ENCODE measurements around the gene SLC7A6OS.

The SLC7A6OS gene

DNA sequence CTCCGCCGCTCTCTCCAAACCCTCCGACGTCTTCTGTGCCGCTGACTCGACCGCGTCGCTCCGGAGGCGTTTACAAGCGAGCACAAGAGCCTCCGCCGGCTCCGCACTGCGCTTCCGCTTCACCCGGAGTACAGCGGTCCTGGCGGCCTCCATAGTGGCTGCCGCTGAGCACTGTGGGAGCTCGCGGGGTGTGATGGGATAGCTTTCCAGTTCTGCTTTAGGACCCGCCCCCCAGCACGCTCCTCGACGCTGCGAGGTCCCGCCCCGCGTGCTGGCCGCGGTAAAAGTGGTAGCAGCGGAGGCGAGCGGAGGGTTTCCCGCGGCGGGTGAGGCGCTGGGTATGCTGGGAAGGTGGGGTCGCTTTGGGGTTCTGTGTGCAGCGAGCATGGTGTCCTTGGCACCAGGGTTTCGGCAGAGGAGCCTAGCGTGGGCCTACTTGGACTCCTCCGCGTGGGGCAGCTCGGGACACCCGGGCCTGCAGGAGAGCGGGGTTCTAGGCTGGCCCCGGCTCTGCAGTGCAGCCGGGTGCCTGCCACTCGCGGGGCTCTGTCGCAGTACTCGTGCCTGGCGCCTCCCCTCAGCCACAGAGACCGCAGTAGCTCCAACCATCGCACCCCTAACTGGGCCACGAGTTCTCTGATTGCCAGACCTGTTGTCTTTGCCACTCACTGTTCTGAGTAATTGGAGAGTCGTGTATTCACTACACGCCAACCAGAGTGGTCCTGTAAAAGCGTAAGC lies at the start of gene SLC7A6OS, which contains the start of gene PRMT7:
SLC7A6OS (minus strand) TSS at position 173 of the 738 bp plus-strand sequence; CDS start at position 153, 20 bp downstream.
PRMT7 (plus strand) TSS at position 246 of the 738 bp plus-strand sequence. CDS start 4,961 bp downstream, outside the sequence.
- FAIRE-seq: peak; percentile 57

DNA sequence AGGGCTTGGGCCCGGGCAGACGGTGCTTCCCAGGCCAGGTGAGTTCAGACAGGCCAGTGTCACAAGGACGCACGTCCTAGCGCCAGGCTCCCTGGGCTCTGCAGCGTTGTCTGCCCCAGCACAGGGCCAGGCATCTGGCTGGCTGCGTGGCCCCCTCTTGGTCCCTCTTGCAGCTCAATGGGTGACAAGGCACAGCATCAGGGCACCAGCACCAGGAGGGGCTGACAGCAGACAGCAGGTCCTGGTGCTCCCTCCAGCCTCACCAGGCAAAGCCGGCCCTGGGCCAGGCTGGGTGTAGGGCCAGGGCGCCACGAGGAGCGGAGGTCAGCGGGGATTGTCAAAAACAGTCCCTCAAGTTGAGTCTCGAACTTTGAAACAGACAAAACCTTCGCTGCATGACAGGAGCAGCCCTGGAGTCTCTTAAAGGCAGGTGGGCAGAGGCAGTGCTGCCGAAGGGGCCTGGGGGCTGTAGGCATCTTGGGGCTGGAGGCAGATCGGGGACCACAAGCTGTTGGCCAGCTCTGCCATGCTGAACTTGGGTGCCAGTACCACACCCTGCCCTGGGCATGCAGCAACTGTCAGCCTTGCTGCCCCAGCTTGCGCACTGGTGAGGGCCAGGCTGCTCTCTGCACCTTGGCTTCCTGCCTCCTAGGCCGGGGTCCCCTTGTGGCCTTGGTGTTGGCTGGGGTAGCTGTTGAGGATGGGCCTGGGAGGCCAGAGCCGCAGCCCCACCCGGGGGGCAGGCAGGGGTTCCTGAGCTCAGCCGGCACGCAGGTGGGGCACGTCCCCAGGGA lies 48.8 kb upstream of the SLC7A6OS start:
- FAIRE-seq (no peak), DNase-seq (ENCODE audit: low spot score) (no peak)

More for the DNA sequence above, at the start of gene SLC7A6OS, which contains the start of gene PRMT7:
- peak; percentile 79 for DNase-seq (ENCODE audit: low spot score)

DNA sequence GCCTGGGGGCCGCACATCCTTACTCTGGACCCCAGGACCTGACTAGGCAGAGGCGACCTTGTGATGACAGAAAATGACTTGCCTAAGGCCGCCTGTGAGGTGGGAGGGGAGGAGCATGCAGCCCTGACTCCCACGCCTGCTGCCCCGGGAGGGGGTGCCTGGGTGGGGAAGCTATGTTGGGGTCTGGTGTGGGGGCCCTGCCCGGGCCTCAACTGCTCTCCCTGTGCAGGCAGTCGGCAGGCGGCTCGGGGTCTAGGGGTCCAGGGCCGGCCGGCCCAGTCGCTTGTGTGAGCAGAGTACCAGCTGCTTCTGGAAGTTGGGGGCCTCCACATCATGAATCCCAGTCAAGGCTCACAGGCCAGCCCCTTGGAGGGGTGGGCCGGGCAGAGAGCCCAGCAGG lies 48.2 kb upstream of the SLC7A6OS start:
- DNase-seq (ENCODE audit: low spot score) (no peak), FAIRE-seq (no peak)

DNA sequence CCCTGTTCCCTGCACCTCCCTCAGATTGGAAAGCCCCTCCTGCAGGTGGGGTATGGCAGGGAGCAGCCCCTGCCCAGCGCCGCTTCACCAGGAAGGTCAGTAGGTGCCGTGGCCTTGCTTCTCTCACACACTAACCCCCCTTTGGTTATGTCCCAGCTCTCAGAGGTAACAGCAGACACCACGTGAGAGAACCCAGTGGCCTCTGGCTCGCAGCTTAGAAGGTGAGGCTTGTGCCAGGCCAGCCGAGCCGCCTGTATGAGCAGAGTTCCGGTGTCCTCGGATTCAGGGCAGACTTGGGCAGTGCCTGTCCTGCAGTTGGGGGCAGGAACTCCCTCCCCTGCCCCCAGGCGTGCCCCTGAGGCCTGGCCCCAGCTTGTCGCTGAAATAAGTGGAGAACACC lies 47.2 kb upstream of the SLC7A6OS start:
- FAIRE-seq (no peak), DNase-seq (ENCODE audit: low spot score) (no peak)

DNA sequence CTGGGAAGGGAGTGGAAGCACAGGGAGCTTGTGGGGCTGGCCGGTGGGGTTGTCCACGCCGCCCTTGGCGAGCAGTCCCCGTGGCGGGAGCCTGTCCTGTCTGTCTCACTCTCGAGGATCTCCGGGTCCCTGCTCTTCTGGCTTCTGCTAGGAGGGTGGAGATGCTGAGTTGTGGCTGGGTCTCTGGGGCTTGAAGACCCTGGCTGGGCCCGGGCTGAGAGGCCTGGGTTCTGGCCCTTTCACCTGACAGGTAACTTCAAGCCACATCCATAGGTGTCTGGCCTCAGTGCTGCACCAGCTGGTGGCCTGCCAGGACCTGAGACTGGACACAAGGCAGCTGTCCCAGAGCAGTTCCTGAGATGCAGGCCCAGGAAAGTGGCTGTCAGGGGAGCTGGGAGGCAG lies 46.8 kb upstream of the SLC7A6OS start:
- no peak for DNase-seq (ENCODE audit: low spot score)
- FAIRE-seq: no peak

DNA sequence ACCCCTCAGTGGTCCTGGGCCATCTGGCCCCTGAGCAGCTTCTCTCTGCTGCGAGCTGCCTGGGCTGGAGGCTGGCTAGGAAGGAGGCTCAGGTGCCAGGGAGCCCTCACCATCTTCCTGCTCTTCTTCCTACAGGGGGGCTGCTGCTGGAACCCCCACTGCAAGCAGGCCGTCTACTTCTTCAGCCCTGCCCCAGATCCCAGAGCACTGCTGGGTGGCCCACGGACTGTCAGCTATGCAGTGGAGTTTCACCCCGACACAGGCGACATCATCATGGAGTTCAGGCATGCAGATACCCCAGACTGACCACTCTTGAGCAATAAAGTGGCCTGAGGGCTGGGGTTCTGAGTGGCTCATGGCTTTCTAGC lies 46.2 kb upstream of the SLC7A6OS start:
- FAIRE-seq: no peak
- no peak for DNase-seq (ENCODE audit: low spot score)

DNA sequence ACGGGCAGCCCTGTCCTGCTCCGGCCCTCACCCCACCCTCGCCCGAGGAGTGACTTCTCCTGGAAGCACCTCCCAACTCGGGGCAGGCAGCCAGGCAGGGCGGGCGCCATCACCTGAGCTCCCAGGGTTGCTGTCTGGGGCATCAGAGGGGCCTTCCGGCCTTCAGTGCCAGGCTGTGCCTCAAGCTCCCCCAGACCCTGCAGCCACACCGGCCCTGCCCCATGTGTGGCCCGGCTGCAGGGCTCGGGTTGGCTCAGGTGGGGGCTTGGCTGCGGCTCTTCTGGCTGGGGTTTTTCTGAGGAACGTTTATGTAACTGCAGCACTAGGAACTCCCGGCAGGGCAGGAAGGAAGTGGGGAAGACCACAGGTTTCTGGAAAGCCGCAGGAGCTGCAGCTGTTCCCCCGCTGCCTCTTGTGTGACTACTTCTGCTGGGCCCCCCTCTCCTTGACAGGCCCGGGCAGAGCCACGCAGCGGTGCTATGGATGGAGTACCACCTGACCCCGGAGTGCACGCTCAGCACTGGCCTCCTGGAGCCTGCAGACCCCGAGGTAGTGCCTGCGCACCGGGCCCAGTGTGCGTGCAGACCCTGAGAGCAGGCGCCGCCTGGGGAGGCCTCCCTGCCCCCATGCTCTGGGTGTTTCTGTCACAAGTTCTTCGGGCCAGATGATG lies 45.6 kb upstream of the SLC7A6OS start:
- no peak for DNase-seq (ENCODE audit: low spot score)
- no peak for FAIRE-seq

- FAIRE-seq (no peak), DNase-seq (ENCODE audit: low spot score) (no peak)
Measured at GRCh38 chr16:68355447-68356248, 44.9 kb upstream of the SLC7A6OS start.

- DNase-seq (ENCODE audit: low spot score): no peak
- no peak for FAIRE-seq
Measured at GRCh38 chr16:68354816-68355215, 44.1 kb upstream of the SLC7A6OS start.

GRCh38 chr16:68353366-68353765 lies 42.6 kb upstream of the SLC7A6OS start:
- FAIRE-seq (no peak), DNase-seq (ENCODE audit: low spot score) (no peak)

- FAIRE-seq: no peak
- no peak for DNase-seq (ENCODE audit: low spot score)
Measured at GRCh38 chr16:68351991-68352431, 41.3 kb upstream of the SLC7A6OS start.

DNA sequence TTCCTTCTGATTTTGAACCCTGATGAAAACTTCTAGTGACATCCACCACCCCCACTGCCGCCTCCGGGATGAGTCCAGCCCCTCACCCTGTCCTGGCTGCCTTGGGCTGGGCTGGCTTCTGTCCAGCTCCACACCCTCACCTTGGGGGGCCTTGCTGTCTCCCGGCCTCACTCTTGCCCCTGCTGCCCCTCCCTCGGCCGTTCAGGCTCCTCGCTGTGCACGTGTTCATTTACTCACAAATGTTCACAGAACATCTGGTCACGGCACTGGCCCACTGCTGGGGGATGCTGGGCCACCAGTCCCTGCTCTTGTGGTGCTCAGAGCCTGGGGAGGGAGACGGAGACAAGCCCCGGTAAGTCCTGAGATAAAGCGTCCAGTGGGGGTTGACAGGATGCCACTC lies 40.7 kb upstream of the SLC7A6OS start:
- FAIRE-seq: no peak
- DNase-seq (ENCODE audit: low spot score): no peak

- DNase-seq (ENCODE audit: low spot score) (no peak), FAIRE-seq (no peak)
Measured at GRCh38 chr16:68350813-68351350, 40.1 kb upstream of the SLC7A6OS start.

GRCh38 chr16:68349838-68350410 lies 39.2 kb upstream of the SLC7A6OS start:
- DNase-seq (ENCODE audit: low spot score): no peak
- no peak for FAIRE-seq

DNA sequence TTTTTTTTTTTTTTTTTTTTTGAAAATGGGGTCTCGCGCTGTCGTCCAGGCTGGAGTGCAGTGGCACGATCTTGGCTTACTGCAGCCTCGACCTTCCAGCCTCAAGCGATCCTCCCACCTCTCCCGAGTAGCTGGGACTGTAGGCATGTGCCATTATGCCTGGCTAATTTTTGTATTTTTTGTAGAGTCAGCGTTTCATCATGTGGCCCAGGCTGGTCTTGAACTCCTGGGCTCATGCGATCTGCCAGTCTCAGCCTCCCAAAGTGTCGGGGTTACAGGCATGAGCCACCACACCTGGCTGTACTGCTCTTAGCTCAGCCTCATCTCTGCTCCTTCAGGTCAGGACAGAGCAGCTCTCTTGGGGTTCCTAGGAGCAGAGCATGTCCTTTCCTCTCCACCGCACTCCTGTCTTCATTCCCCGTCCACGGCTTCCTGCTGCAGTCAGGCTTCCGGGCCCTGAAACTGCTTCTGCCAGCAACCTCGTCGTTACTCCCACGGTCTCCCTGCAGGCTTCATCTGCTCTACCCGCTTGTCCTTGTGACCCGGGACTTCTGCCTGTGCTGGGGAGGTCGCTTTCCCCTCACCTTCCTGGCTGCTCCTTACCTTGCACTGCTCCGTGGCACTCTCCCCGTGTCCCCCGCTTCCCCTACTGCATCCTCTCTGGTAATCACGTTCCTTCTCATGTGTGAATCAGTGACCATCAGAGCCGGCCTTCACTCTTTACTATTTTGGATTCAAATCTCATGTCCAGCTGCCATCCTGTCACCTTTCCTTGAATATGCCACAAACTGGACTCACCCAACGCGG lies 38.1 kb upstream of the SLC7A6OS start:
- FAIRE-seq (no peak), DNase-seq (ENCODE audit: low spot score) (no peak)

- DNase-seq (ENCODE audit: low spot score) (no peak), FAIRE-seq (no peak)
Measured at GRCh38 chr16:68347605-68348004, 36.9 kb upstream of the SLC7A6OS start.

GRCh38 chr16:68346892-68347480 lies 36.2 kb upstream of the SLC7A6OS start:
- DNase-seq (ENCODE audit: low spot score) (no peak), FAIRE-seq (no peak)

DNA sequence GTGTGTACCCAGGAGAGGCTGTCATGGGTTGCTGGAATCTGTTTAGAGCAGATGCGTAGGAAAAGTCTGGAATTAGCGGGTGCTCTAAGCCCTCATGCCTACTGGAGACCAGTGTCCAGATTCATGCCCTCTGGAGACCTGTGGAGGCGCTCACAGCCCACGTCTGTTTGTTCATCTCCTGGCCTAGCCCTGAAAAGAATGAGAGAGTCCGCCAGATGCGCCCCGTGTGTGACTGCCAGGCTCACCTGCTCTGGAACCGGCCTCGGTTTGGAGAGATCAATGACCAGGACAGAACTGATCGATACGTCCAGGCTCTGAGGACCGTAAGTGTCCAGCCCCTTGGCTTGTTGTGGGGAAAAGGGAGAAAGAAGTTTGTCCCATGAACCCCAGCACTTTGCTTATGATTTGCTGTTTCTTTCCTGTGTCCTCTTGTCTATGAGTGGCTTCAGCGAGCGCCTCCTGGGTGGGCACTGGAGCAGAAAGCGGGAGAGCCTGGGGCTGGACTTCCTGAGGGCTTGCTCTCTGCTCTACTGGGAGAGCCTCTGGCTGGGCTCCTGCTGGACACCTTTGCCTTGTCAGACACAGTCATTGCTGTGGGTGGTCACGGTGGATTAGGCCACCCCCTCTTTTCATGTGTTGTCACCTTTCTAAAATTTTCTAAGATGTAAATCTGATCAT lies 35.4 kb upstream of the SLC7A6OS start:
- FAIRE-seq (no peak), DNase-seq (ENCODE audit: low spot score) (no peak)

GRCh38 chr16:68345351-68345810 lies 34.6 kb upstream of the SLC7A6OS start:
- FAIRE-seq (no peak), DNase-seq (ENCODE audit: low spot score) (no peak)

Measured in RCC 7860 (cell line).